RKO (cell line): ENCODE measurements around the gene GDF15.

ENCODE experiments used
- DNase-seq: peaks from one replicate; pipeline ENCODE4 v3.0.0-alpha.2; 2016; ENCODE audit warnings: low spot score

GDF15 gene

GRCh38 chr19:18431351-18432197 lies 45.6 kb downstream of the GDF15 start:
- no peak for DNase-seq

- no peak for DNase-seq
Measured at GRCh38 chr19:18432275-18433014, 46.5 kb downstream of the GDF15 start.

- no peak for DNase-seq
Measured at GRCh38 chr19:18433015-18433691, 47.2 kb downstream of the GDF15 start.

GRCh38 chr19:18433735-18434398 lies 47.9 kb downstream of the GDF15 start:
- no peak for DNase-seq

GRCh38 chr19:18434411-18435175 lies 48.6 kb downstream of the GDF15 start:
- no peak for DNase-seq

GRCh38 chr19:18435178-18435841 lies 49.4 kb downstream of the GDF15 start:
- DNase-seq, result no peak

- no peak for DNase-seq
Measured at GRCh38 chr19:18435842-18436670, 50.1 kb downstream of the GDF15 start.

- DNase-seq, result no peak
Measured at GRCh38 chr19:18436671-18437490, 50.9 kb downstream of the GDF15 start.

GRCh38 chr19:18437491-18438330 lies 51.8 kb downstream of the GDF15 start, which contains the start of gene ISYNA1:
ISYNA1 (minus strand) TSS chr19:18438133; CDS start chr19:18437979, 154 bp downstream.
- DNase-seq, result no peak

GRCh38 chr19:18438331-18439024 lies 52.5 kb downstream of the GDF15 start:
- DNase-seq, result no peak
